Activated CD4-positive, alpha-beta T cell treated with anti-CD3 and anti-CD28 coated beads, Interleukin-2, amount 50 U/mL, for 4 hours (primary cell): ENCODE data around the gene RPP25L.

ENCODE experiments used
- DNase-seq, 2 experiments: peaks; one replicate each; pipeline ENCODE4 v3.0.0-alpha.2; 2020

The RPP25L gene

DNA sequence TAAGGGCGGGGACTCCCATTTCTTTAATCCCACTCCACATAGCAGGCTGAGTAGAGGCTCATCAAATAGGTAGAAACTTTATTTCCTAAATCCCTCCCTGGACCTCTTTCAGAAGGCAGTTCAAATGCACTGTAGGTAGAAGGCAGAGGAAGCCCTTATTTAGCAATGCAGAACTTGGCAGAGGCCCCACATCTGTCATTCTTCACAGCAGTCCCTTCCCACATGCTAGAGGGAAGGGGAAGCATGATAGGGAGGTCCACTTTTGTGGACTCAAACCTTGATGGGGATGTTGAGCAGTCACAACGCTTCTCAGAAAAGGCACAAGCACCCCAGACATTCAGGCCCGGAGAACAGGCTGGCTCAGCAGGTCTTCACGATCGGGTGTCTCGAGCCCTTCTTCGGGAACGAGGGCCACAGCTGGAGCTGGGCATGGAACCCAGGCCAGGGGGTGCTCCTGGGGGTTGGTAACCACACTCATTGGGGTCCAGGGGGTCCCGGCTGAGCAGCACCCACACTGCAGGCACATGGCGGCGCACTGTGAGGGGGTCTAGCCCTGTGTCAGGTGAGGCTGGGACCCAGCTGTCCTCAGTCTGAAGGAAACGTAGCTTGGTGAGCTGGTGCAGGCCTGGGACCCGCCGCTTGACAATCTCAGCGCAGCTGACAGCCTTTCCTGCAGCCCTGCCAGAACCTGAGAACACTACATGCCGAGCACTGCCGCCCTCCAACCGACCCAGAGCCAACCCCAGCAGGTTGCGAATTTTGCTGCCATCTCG is 1.3 kb downstream of the RPP25L start:
- no peak for DNase-seq

DNA sequence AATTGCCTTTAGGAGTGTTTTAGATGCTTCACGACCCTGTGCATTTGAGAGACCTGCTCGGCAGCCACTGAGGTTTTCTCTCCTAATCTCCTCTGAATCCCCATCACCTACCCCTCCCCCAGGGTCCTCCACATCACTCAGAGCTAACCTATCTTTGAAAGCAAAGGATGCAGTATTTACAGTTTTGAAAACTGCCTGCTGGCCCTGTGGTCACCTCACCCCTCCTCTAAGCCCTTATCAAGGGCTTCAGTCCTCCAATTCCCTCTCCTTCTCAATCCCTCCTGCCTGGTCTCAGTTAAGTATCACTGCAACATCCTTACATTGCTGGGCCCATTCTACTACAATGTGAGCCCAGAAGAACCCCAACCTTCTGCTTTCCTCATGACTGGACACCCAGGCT is 4.6 kb downstream of the RPP25L start:
- DNase-seq: no peak

DNA sequence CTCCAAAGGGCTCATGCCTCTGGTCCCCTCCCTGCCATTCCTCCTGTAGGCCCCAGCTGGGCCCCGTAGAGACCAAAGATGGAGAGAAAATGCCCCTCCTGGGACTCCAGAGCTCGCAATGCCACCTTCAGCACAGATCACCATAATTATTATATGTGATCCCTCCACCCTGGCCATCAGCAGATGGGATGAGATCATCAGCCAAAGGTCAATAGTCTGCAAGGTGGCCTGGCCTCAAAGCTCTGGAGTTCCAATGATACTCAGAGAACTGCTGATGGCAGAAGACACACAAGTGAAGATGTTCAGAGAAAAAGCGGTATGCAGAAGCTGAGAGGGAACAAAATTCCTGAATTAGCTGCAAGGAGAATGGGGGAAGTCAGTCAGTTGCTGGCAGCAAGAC is 5.0 kb downstream of the RPP25L start:
- DNase-seq: no peak

DNA sequence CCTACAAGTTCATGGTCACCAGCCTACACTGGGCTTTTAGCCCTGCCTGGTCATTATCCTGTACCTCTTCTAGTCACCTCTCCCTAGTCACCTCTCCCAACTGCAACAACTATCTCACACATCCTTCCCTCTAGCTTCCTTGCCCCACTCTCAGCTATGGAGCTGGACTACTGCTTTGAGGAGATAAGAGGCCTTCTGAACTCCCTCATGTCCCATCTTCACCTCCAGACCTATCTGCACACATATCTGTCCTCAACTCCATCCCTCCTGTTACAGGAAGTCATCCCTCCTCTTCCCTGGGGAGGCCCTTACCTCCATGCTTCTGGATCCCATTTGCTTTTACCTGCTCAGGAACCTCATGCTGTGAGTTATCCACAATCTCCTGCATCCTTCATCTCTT is 5.7 kb downstream of the RPP25L start:
- no peak for DNase-seq

DNA sequence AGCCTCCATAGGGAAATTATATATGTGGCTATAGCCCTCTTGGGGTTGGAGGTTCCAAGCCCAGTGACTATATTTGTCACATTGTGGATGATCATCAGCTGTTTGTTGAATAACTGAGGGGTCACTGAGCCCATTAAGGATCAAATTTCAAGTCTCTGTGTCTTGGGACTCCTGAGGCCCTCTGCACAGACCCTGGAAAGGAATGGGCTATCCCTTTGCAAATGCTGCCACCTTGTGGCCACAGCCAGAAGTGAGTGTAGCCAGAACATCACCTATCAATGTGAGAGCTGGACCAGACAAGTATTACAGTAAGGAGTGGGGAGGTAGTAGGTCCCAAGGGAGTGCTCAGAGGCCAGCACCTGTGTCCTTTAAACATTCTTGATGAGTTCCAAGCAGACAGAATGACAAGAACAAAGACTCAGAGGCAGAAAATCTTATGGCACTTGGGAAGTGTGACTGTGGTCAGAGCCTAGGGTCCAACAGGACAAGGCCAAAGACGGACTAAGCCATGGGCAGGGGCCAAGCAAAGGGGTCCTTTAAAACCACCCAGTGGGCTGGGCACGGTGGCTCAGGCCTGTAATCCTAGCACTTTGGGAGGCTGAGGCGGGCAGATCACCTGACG is 8.2 kb downstream of the RPP25L start:
- peak; percentile 75 to 79 for DNase-seq

DNA sequence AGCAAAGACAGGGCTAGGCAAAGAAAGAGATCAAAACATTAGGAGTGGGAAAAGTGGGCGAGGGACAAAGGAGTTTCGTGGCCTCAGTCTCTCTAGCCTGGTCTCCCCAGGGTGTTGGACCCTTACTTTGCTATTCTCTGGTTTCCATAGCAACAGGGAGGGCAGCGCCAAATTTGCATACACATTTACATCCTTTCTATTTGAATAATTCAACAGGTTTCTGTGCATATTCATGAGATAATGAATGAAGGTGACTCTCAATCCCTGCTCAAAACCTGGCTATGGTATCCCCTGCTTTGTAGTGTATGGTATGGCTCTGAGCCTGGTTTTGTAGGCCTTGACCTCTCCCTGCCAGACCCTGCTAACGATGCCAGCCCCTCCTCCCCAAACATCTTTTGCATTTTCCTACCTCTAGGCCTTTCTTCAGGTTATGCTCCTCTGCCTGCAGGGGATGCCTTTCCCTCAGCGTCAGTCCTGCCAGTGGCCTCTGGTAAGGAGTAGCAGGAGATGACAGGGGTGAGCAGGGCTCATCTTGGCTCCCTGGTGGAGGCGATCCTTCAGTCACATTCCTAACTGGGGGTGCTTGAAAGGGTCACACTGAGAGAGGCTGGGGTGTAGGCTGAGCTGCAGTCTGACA is 9.8 kb downstream of the RPP25L start:
- DNase-seq: no peak

DNA sequence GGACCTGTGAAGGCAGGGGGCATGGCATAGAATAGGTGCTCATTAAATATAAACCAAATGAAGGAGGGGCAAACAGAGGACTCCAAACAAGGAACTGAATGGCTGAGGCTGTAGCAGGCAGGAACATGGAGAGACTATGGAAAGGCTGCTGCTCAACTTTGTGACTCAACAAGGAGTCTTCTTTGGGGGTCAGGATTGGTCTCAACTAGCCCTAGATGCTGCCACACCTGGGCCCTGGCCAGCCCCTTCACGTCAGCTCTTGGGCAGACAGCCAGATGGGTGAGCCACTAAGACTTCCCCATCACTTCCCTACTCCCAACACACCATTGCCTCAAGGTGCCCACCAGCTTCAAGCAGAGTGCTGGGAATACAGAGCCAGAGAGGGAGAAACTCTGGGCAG is 11.0 kb downstream of the RPP25L start:
- no peak for DNase-seq

DNA sequence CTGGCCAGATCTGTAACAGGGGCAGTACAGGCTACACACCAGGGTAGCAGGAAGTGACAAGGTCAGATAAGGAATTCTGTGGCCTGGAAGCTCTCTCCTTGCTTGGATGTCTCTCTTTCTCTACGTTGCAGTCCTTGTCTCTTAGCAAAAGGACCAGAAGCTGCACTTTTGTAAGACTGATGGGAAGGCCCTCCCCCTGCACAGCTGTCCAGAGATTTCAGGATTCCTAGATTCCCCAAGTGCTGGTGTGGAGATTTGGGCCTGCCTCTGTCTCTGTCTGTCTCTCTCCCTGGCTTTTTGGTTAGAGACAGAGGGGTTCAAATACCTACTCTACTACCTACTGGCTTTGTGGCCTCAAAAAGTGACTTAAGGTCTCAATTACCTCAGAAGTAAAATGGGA is 12.4 kb downstream of the RPP25L start:
- no peak for DNase-seq

DNA sequence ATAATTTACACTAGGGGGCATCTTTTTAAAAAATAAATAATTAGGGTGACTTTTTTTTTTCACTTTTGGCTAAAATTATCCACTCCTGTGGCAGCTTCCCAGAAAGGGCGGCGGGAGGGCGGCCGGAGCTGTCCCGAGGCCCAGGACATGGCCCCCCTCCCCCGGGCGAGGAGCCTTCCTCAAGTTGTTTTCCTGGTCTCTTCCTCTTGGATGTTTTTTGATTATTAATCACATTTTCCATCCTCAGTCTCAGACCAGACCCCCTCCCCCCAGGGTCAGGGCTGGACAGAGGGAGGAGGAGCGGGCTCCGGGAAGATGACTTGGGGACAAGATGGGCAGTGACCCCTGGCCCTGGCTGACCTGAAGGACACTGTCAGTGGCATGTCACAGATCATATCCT is 17.7 kb downstream of the RPP25L start:
- DNase-seq: no peak

DNA sequence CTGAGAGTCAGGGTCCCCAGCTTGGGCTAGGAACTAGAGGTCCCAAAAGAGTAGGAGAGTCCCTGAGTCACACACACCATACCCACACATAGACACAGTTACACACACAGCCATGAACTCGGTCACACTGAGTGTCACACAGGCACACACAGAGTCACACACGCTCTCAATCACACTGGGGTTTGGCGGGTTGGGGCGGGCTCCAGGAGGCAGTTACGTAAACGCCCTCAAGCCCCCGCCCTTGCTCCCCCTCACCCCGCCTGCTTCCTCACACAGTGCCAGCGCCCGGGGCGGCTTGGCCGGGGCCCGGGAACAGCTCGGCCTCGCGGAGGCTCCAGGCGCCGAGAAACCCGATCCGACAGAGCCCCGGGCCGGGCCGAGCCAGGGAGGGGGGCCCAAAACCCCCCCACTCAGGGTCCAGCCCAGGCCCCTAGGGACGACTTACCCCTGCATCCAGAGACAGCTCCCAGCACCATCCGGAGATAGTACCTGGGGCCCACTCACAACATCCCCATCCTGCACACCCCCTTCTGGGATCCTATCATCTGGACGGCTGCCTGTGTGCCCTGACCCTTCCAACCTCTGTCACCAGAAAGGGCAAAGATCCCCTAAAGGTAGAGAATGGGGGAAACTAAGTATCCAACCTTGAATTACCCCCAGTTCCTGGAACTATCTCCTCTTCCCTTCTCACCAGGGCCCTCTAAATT is 18.8 kb downstream of the RPP25L start:
- no peak for DNase-seq

DNA sequence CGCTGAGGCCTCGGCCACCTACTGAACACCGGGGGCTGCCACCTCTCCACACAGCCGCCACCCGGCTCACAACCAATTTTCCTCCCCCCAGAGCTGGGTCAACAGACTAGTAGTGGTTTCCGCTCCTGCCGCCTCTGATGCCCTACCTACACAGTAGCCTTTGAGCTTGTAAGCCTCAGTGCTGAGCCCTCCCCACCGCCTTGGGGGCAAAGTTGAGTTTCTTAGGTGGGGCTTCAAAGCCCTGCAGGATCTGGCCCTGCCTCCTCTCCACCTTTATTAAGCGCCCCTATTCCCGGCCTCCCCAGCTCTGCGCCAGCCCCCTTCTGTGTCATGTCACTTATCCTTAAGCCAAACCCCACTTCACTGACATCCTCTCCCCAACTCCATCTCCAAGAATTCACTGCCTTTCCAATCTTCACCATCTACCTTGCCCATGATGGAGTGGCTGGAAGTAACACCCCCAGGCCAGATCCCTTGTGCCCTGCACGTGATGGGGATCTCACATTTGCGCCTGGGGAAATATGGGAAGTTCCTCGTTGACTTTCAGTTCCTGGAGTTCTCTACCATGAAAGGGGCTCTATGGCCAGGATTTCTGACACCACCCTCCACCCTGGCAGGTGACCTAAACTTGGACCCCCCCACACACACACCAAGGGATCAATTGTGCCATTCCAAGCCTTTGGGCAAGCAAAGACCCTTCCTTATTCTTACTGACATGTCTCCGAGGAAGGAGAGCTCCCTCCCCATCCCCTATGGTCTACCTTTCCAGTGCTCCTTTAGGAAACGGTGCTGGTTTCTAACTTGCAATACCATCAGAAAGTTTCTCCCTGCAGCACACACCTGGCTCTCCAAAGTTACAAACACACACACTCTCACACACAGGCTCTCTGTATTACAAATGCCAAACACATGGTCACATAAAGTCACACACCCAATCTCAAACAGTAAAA is 19.7 kb downstream of the RPP25L start:
- no peak for DNase-seq

DNA sequence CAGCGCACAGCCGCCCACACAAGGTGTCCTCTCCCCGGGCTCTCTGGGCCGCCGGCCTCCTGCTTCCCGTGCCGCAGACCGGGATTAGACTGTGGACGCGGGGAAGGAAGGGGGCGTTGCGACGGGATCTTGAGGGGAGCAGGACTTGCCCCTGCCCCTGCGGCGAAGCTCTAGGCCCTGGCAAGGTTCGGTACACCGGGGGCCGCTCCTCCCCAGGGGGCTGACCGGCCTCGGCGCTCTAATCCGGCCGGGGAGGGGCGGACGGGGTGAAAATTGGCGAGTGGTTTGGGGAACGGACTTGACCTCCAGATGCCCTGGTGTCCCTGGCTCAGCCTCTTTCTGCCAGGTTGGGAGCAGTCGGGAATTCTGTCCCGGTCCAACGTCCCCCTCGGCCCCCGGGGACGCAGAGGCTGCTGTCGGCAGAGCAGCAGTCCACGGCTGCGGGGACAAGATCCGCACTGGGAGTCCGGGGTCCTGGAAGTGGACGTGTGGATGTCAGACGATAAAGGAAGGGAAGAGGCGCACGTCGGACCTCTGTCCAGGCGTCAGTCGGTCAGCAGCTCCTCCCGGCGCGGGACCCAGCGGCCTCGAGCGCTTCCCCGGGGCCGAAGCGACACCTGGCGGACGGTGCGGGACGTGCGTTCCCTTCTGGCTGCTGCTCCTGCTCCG is 20.5 kb downstream of the RPP25L start:
- peak; percentile 73 to 77 for DNase-seq

DNA sequence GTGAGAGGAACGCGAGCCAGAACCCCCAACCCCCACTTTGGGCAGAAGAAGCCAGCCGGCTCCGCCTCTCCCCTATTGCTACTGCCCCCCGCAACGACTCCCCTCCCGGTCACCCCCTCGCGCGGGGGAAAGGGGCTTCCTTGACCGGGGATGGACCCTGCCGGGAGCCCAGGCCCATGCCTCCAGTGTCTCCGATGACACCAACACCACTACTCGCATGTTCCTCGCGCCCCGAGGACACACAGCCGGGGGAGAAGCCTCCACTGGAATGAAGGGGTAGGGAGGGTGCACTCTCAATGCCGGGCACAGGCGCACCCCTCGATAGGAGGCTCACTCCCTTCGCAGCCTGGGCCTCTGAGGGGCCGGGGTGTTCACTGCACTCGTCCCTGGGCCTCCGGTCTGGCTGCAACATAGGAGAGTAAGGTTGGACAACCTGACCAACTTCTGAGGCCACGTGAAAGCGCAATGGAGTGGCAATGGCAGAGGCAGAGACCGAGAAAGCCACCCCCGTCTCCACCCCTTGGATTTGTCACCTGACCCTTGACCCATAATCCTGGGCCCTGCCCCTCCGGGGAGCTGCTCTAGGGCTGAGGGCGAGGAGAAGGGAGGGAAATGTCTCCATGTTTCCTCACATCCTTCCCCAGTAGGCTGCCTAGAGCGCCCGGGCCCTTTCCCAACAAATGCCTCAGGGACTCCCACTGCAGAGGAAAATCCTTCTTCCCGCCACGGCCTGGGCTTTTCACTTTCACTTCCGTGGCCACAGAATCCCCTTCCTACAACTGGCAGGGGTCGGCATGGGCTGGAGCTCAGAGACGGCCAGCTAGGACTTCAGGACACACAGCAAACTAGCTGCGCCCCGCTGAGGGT is 21.3 kb downstream of the RPP25L start:
- no peak for DNase-seq

DNA sequence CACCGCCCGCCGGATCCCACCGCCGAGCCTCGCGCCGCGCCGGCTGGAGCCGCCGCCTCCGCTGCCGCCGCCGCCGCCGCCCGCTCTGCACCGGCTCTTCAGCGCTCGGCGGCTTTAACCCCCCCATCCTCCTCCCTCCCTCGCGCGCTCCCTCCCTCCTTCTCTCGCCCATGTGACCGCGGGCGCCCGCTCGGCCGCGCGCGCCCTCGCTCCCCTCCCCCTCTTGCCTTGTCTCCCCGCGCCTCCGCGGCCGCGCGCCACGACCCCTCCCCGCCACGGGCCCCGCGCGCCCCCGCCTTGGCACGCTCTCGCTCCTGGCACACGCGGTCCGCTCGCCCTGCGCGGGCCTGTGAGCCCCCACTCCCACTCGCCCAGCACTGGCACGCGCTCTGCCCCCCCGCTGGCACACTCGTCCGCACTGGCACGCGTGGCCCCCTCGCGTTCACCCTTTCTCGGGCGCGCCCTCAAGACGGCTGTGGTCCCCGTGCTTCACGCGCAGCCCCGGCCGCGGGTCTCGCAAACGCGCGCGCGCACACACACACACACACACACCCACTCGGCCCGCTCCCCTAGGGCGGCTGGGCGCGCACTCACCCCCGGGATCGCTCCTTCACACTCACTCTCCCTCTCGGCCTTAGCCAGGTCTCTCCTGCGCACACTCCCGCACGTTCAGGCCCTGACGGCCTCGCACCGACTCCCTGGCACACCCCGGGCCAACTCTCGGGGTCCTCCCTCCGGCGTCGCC is 22.1 kb downstream of the RPP25L start, which contains the start of gene CNTFR:
TSS of gene CNTFR (minus strand) at position 89 of the 745 bp plus-strand sequence. CDS start 20,743 bp downstream, outside the sequence.
- DNase-seq: no peak

DNA sequence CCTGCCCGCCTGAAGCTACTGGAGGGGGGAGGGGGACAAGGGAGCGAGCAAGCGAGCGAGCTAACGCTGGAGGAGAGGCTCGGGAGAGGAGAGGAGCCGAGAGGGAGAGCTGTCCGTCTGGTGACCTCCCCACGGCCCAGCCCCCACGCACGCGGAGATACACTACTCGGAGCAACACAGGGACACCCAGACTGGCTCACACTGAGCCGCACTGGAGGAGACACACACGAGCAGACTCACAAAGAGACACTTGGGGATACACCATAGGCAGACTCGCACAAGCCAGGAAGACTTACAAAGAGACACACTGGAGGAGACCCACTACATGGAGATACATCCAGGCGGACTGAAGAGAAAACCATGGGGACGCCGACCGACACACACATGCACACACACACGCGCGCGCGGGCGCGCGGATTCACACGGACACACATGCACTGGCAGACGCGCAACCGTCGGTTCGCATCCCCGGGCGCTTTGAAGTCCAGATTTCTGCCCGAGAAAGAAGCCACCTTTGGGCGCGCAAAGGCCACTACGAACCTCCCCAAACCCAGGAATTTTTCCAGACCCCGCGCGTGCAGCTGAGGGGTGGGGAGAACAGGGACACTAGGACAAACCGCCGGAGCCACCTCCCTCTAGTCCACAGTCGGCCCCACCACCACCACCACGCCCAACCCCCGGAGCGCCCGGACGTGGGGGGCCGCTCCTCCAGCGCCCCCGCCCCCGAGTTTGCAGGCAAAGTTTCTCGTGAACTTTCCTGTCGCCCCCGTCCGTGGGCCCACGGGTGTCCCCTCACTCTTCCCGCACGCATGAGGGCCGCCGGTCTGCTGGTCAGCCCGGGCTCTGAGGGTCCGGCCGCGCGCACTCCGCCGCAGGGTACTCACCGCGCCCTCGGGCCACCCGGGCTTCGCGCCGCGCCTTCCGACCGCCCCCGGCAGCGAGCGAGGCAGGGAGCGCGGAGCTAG is 22.9 kb downstream of the RPP25L start:
- no peak for DNase-seq

DNA sequence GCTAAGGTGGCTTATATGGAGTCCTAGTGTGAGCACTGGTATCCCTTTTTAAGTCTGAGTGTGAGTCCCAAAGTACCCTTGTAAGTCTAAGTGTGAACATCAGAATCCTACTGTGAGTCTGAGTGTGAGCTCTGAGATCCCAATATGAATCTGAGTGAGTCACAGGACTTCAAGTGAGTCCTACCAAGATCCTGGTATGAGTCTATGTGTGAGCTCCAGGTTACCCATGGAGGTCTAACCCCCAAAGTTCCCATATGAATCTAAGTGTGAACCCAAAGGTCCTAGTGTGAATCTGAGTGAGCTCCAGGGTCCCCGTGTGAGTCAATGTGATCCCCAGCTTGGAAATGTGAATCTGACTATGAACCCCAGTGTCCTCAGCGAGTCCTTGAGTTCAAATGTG is 24.6 kb downstream of the RPP25L start:
- no peak for DNase-seq

DNA sequence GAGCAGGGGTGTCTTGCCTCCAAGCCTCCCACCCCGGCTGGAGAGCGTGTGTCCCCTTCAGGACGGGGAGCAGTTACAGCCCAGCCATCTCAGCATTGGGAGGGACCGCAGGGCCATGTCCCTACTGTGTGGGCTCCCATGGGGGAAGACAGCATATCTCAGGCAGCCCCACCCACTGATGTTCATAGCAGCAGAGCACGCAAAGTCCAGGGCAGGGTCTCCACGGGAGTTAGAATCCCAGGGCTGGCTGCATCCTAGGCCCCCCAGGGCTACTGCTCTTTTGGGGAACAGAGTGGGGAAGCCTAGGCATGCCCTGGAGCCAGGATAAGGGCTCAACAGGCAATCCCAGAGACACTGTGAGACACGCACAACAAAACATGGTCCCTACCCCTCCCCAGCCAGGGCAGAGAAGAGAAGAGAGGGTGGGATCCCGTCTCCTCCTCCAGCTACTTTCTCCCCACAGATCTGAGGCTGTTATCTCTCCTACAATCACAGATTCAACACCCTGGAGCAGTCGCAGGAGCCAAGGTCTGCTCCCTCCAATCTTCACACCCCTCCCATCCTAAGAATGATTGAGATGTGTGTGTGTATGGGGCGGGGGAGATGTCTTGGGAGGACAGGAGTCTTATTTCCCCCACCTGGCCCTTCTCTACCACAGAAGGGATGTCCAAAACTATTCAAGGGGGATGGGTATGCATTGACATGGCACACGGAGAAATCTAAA is 25.8 kb downstream of the RPP25L start:
- no peak for DNase-seq

DNA sequence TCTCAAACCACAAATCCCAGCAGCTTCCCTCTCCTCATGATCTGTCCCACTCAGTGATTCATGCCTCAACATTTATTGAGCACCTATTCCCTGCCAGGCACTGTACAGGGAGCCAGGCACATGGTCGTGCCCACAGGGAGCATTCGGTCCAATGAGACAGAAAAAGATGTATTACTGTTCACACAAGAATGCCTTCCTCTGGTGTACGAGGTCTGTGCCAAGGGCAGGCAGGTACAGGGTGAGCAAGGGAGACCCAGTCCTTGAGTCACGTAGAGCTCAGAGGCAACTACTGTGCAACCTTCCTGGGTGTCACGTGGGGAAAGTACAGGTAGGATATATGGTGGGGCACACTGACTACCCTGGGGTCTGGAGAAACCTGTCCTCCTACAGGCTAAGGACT is 26.9 kb downstream of the RPP25L start:
- DNase-seq: no peak
